Left lung (tissue), 10 donors: ENCODE measurements around the gene KRTAP10-3. TPM values are rescaled to one million over a fixed set of nuclear protein-coding genes. Genes with fewer than 3 reads are reported as not detected.

Experiments used
- ATAC-seq: fragments of 200-7000 bp; cut with Tn5 transposase; one replicate; pipeline ENCODE4 v1.9.1; 2020; ENCODE audit warnings: moderate library complexity
- DNase-seq, 4 donors: peaks; one replicate each; pipeline ENCODE4 v3.0.0-alpha.2; 2013 to 2020
- H3K27ac ChIP-seq, 2 donors: fragments of 200-600 bp; sonication (generic) in 1 of 2; one replicate each; pipeline versions ENCODE4 v1.5.0 to v1.8.0; 2020 to 2021
- H3K27me3 ChIP-seq, 2 donors: fragments of 200-600 bp; sonication (generic) in 1 of 2; one replicate each; pipeline versions ENCODE4 v1.5.0 to v1.8.0; 2020 to 2021
- H3K36me3 ChIP-seq, 2 donors: fragments of 200-600 bp; sonication (generic) in 1 of 2; one replicate each; pipeline versions ENCODE4 v1.5.0 to v1.8.0; 2020 to 2021
- H3K4me1 ChIP-seq, 2 donors: fragments of 200-600 bp; one replicate each; pipeline ENCODE4 v1.8.0; 2021
- H3K4me3 ChIP-seq, 2 donors: fragments of 200-600 bp; sonication (generic) in 1 of 2; one replicate each; pipeline versions ENCODE4 v1.5.0 to v1.8.0; 2020 to 2021; ENCODE audit warnings: mild to moderate bottlenecking in 1 of 2
- H3K9me3 ChIP-seq, 2 donors: fragments of 200-600 bp; sonication (generic) in 1 of 2; one replicate each; pipeline versions ENCODE4 v1.5.0 to v1.8.0; 2020 to 2021
- CTCF ChIP-seq, 2 donors: fragments of 200-600 bp; sonication (generic) in 1 of 2; IDR thresholded peaks; one replicate each; pipeline versions ENCODE4 v1.5.0 to v1.8.0; 2021; ENCODE audit warnings: antibody characterized with exemption in 2 of 2
- intact Hi-C, 2 donors: fragments of 100-400 bp; cut with DNase I; formaldehyde crosslinking; loops; one replicate each; pipeline versions ENCODE4 v1.11.2 to v1.14.2; 2022
- polyA plus RNA-seq, 6 donors: library from polyadenylated mRNA; unstranded; fragments of 120-200 nt; gene quantifications; one replicate each; pipeline ENCODE4 v1.2.1, GENCODE V29; 2013; ENCODE audit not compliant: insufficient read length in 6 of 6
- total RNA-seq, 2 donors: library from RNA; stranded (reverse); fragmentation: NEBNext Ultra II Directional; extraction: Animal tissue kit (Norgen Biotek cat#: 25700); gene quantifications; one replicate each; pipeline ENCODE4 v1.2.1, GENCODE V29; 2021
- donor health status: DM: no; HTN: yes; CAD: no.
- donor health status: DM: no; HTN: no; CAD: no.

Gene KRTAP10-3
- total and polyA plus RNA-seq, 8 donors = not detected

- no peak for TF ChIP-seq CTCF (IDR thresholded peaks at IDR 0.05)
- H3K4me3 ChIP-seq = no peak overlapping the region
- ATAC-seq (no peak), DNase-seq (no peak)
- no peak overlapping the region for H3K27ac ChIP-seq
- H3K9me3 ChIP-seq = no peaks in the 10 kb centered on the region
- H3K27me3 ChIP-seq = peaks cover 0 to 26% of the 10 kb centered on the region in 2 donors
- no peaks in the 10 kb centered on the region for H3K4me1 ChIP-seq
- intact Hi-C loops = no loop called here
- no peaks in the 10 kb centered on the region for H3K36me3 ChIP-seq
These were observed 24.5 kb downstream of the KRTAP10-3 start for GRCh38 chr21:44533891-44534627.

- Histone ChIP-seq H3K36me3 (no peaks in the 10 kb centered on the region), H3K27me3 (peaks cover 0 to 23% of the 10 kb centered on the region in 2 donors), H3K27ac (no peak overlapping the region), H3K9me3 (no peaks in the 10 kb centered on the region), H3K4me3 (no peak overlapping the region), H3K4me1 (no peaks in the 10 kb centered on the region)
- intact Hi-C loops = no loop called here
- ATAC-seq (no peak), DNase-seq (peak in 1 of 4 donors; percentile 74)
- TF ChIP-seq CTCF (IDR thresholded peaks at IDR 0.05) = no peak
These were observed 25.3 kb downstream of the KRTAP10-3 start for GRCh38 chr21:44533121-44533890.

- Histone ChIP-seq H3K9me3 (no peaks in the 10 kb centered on the region), H3K27me3 (peaks cover 0 to 20% of the 10 kb centered on the region in 2 donors), H3K27ac (no peak overlapping the region), H3K36me3 (no peaks in the 10 kb centered on the region), H3K4me1 (no peaks in the 10 kb centered on the region), H3K4me3 (no peak overlapping the region)
- no peak for TF ChIP-seq CTCF (IDR thresholded peaks at IDR 0.05)
- ATAC-seq (no peak), DNase-seq (no peak)
- intact Hi-C loops = no loop called here
These were observed 25.9 kb downstream of the KRTAP10-3 start for GRCh38 chr21:44532712-44533111.

- Histone ChIP-seq H3K9me3 (no peaks in the 10 kb centered on the region), H3K4me3 (no peak overlapping the region), H3K27me3 (peaks cover 0 to 20% of the 10 kb centered on the region in 2 donors), H3K27ac (no peak overlapping the region), H3K36me3 (no peaks in the 10 kb centered on the region), H3K4me1 (no peaks in the 10 kb centered on the region)
- no peak for ATAC-seq
- intact Hi-C loops = no loop called here
- peak in 1 of 4 donors; percentile 63 for DNase-seq
- no peak for TF ChIP-seq CTCF (IDR thresholded peaks at IDR 0.05)
These were observed 26.7 kb downstream of the KRTAP10-3 start for GRCh38 chr21:44531606-44532564.
